ENCODE data around the gene CRELD1. TPM values are rescaled to one million over a fixed set of nuclear protein-coding genes. Genes with fewer than 3 reads are reported as not detected.
A peak's percentile ranks its signal among the peaks of the same experiment; 100 is the strongest.

CRELD1 gene
- total and polyA plus RNA-seq, 9 of the 15 experiments (the other 6 are each of a cell fraction or from before 2014, with no cell fraction given): 3.3 to 25.8 (median 16.5) TPM

GRCh38 chr3:9976721-9977709 is 43.4 kb downstream of the CRELD1 start (continued):
- TF ChIP-seq DMBX1 (CRISPR knock-in tag; IDR thresholded peaks at IDR 0.05; ENCODE audit: borderline replicate concordance) (peak; percentile 89), SIN3A (IDR thresholded peaks at IDR 0.05; ENCODE audit: borderline replicate concordance in 2 of 2, control insufficient read depth in 1 of 2, low read depth in 2 of 2, low read length in 2 of 2) (peak; percentile 35 to 60; a peak in 2 of 4 replicates), PHF20 (IDR thresholded peaks at IDR 0.05; ENCODE audit: partially characterized antibody) (no peak), HMGN3 (IDR thresholded peaks at IDR 0.05; ENCODE audit: borderline replicate concordance, extremely low read depth, insufficient read length, low read depth, low read length) (no peak), IRF1 (CRISPR knock-in tag; IDR thresholded peaks at IDR 0.05; ENCODE audit: borderline replicate concordance) (no peak), ARHGAP35 (IDR thresholded peaks at IDR 0.05; ENCODE audit: partially characterized antibody) (no peak), ZBTB34 (CRISPR knock-in tag; IDR thresholded peaks at IDR 0.05) (0 out of 2 replicates have a peak, but pooled peaks have one; percentile 59), ZNF280B (CRISPR knock-in tag; IDR thresholded peaks at IDR 0.05) (no peak), PREB (CRISPR knock-in tag; IDR thresholded peaks at IDR 0.05) (no peak), THRA (IDR thresholded peaks at IDR 0.05) (no peak), ARID4B (CRISPR knock-in tag; IDR thresholded peaks at IDR 0.05) (no peak), ZNF431 (CRISPR knock-in tag; IDR thresholded peaks at IDR 0.05) (no peak), PTRF (tag; IDR thresholded peaks at IDR 0.05) (no peak), RBM17 (IDR thresholded peaks at IDR 0.05; ENCODE audit: borderline replicate concordance, low read depth, low read length) (no peak)
